ENCODE results near the gene RSPO4.
A peak's percentile ranks its signal among the peaks of the same experiment; 100 is the strongest.

RSPO4 gene

GRCh38 chr20:940926-941325 is 61.2 kb downstream of the RSPO4 start:
- no peak for DNase-seq

GRCh38 chr20:939606-940005 is 62.5 kb downstream of the RSPO4 start:
- no peak for DNase-seq

DNA sequence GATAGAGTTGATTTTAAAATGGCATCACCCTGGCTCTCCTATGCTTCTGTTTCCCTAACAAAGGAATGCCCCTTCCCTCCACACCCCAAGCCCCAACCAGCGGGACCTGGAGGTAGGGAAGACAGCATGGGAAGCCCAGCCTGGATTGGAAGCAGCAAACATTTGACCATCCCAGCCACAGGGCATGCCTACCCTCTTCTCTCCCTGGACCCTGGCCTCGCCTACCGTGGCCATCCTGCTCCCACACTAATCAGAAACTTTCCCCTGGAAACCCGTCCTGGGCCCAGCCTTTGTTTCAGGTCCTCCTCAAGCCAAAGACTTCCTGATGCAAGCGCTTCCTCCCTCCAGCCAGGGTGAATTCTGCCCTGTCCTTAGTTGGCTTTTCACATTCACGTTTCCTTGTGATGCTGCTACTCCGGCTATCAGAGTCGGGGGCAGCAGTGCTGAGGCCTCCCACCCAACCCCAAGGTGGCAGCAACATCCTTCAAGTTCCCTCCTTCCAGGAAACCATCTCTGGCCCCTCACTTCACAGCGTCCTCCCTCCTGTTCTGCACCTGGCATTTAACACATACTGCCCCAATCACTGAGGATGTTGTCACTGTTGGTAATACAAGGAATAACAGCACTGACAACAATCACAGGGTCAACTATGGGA is 67.8 kb downstream of the RSPO4 start:
- DNase-seq: no peak

DNA sequence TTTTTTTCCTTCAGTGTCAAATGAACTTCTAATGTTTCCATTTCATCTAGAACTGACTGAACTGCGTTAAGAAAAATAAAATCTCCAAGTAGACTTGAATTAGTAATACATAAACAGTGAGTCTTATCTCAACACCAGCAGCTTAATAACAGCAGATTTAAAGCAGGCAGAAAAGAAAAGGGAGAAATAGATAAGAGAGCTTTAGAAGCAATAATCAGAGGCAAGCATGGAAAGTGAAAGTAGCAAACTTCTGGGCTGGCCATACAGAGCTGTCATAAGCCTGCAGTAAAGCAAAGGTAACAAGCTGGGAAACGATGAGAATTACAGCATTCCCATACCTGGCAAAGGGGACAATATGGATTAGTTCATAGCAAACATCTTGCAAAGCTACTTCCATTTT is 69.1 kb downstream of the RSPO4 start:
- no peak for DNase-seq

- no peak for DNase-seq
Measured at GRCh38 chr20:931401-931800, 70.7 kb downstream of the RSPO4 start.

GRCh38 chr20:926670-927069 is 75.4 kb downstream of the RSPO4 start:
- no peak for DNase-seq

DNA sequence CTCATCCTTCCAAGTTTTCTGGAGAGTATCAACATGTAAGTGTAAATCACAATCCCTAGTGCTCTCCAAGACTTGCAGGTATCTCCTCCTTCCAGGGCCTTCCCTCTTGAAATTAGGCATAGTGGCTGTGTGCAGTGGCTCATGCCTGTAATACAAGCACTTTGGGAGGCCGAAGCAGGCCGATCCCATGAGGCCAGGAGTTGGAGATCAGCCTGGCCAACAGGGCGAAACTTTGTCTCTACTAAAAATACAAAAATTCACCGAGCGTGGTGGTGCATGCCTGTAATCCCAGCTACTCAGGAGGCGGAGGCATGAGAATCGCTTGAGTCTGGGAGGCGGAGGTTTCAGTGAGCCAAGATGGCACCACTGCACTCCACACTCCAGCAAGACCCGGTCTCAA is 76.6 kb downstream of the RSPO4 start:
- DNase-seq: no peak

GRCh38 chr20:924639-925038 is 77.5 kb downstream of the RSPO4 start:
- DNase-seq: peak; percentile 77 to 92

DNA sequence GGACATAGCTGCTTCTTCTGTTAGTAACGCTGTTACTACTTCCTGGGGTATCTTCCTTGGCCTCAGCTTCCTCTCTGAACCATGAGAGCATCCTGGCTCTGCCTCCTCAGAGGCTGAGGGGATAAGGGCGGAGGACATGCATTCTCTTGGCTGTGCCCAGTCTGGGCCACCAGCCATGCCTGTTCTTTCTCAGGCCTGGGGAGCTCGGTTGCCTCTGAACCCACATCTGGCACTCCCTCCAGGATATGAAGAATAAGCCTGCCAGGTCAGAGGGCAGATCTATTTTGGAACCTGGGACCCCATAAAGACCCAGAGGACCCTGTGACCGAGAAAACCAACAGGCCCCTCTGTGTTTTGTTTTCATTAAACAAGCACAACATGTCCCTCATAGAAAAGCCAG is 79.3 kb downstream of the RSPO4 start:
- no peak for DNase-seq

- no peak for DNase-seq
Measured at GRCh38 chr20:921068-921467, 81.0 kb downstream of the RSPO4 start.

DNA sequence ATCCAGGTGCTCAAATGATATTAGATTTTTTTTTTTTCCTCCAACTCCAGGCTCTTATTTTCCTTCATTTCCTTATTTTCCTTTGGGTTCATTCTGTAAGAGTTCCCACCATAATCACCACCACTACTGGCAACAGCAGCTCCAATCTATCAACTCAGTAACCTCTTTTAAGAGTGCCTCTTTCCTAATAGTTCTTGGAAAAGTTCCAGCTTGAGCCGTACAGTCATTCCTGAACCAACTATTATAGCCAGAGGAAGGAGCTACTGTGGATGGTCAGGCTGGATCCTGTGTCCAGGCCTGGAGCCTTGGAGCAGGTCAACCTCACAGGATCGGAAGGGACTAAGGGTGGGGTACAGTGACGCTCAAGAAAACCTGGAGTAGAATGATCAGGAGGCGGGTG is 81.8 kb downstream of the RSPO4 start:
- DNase-seq: peak in 1 of 2 donors; percentile 22

DNA sequence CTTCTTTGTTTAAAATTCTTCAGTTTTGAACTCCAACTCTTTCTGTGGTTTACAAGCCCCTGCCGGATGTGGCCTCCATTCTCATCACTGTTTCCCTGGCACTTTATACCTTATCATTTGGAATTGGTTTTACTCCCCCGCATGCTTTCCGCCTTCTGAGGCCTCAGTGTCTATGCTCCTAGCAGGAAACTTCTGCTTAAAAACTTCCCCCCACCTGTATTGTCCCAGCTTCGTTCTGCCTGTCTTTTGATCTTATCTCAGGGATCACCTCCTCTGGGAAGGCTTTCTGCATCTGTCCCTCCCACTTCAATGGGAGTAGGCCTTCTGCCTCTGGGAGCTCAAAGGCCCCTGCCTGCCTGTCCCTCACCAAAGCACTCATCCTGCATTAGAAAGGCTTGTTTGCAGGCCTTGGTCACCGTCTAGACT is 82.6 kb downstream of the RSPO4 start:
- no peak for DNase-seq

DNA sequence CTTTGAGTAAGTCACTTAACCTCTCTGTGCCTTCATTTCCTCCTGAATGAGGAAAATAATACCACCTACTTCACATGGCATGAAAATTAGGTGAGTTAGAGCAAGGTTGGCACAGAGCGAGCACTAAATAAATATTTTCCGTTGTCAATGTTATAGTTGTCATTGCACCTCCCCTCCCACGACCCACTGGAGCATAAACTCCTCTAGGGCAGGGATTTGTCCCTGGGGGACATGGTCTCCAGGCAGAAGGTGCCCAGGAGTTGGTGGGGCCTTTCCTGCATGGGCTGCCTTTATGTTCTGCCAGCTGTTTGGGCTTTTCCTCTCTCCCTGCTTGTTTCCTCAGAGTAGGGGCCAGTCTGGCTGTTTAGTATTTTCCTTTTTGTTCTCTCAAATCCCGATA is 84.7 kb downstream of the RSPO4 start:
- no peak for DNase-seq

DNA sequence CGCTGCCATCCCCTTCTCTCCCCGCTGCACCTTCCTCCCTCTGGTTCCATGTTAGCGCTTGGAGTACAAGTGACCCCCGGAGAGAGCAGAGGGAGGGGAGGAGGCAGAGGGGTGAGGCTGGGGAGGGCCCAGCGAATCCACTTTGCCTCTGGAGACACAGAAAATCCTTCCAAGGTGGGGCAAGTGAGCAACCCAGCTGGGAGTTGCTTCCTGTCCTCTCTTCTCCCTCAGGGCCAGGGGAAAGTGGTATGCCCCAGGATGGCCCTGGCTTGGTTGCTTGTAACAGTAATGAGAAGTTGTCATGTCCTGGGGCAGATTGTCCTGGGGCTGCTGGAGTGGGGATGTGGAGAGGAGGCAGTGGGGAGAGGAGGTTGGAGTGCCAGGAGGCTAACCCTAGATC is 85.3 kb downstream of the RSPO4 start:
- no peak for DNase-seq

- DNase-seq: no peak
Measured at GRCh38 chr20:916125-916799, 85.8 kb downstream of the RSPO4 start, which contains the start of gene ANGPT4. Gene ANGPT4 (minus strand): TSS chr20:916334. CDS start chr20:916214, 120 bp downstream.

- DNase-seq: peak in 1 of 2 donors; percentile 25
Measured at GRCh38 chr20:914727-915498, 87.2 kb downstream of the RSPO4 start.

DNA sequence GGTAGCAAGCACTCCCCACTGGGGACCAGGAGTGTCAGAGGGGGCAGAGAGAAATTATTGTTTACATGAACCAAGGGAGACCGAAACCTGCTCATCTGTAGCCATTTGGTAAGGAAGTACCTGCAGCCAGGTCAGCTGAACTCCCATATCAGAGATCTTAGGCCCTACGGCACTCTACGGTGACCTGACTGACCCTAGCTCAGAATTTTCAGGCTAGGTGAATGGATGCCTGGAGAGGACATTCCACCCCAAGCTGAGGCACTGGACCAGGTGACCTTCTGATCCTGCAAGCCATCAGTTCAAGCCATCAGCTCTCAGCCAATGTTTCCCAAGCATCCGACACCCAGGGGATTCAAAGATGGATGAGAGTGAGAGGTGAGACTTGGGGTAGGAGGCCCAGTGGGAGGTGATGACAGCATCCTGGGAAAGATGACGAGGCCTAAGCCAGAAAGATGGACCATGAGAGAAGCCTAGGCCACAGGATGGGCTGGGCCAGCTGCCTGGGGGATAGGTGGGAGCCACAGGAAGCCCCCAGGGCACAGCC is 88.7 kb downstream of the RSPO4 start:
- DNase-seq: no peak

DNA sequence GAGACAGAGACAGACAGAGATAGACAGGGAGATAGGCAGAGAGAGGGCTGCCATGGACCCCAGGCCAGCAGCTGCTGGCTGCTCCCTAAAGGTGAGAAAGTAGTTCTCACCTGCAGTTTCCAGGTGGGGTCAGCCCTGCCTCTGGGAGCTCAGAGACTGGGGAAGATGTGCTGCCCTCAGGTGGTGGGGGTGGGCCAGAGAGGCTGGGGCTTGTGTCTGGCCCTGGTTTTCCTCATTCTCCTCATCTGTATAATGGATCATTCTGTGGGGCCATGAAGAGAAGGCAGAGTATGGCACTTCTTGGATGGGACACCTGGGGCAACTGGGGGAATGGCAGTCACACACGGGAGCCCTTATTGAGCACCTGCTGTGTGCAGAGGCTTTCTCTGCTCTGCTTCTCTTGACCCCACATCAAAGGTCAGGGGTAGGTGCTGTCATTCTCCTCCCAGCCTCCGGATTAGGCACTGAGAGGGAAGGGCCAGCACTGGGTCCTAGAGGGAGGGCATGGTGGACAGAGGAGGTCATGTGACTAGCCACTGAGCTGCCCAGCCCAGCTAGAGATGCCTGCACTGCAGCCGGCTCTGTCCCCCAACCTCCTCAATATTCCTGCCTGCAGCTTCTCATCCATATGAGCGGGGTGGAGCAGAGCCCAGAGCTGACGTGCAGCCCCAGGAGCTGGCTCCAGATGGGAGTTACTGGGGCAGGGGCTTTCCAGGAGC is 90.1 kb downstream of the RSPO4 start:
- DNase-seq: no peak

- no peak for DNase-seq
Measured at GRCh38 chr20:910870-911770, 91.0 kb downstream of the RSPO4 start.

- DNase-seq: no peak
Measured at GRCh38 chr20:910132-910869, 91.8 kb downstream of the RSPO4 start.

DNA sequence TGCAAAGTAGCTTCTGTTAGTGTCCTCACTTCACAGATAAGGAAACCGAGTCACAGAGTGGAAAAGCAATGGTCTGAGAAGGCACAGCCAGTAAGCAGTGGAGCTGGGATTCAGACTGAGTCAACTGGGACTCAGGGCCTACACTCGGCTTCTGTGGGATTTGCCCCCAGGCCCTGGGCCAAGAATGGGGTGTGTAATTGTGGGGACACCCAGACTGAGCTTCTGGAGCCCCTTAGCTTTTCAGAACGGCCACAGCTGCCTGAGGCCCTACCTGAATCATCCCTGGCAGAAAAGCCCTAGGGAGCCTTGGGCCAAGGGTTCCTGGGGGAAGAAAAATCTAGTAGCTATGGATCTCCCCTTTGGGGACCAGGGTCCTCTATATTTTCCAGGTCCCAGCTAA is 92.5 kb downstream of the RSPO4 start:
- DNase-seq: no peak
